Cardiac atrium fibroblast (primary cell): ENCODE results near the gene TRIM39. TPM values are rescaled to one million over a fixed set of nuclear protein-coding genes. Genes with fewer than 3 reads are reported as not detected.

Experiments
- total RNA-seq: library from RNA; depleted of rRNA; stranded (reverse); fragments of >200 nt; gene quantifications from 2 replicates; pipeline ENCODE4 v1.2.3, GENCODE V29; 2015

The TRIM39 gene
- total RNA-seq, result 6.2 and 7.2 TPM in 2 replicates

GRCh38 chr6:30326526-30327231, at the start of gene TRIM39:
TRIM39 (plus strand) TSS chr6:30326927; CDS start chr6:30329318, 2,391 bp downstream.

GRCh38 chr6:30344868-30345671, 18.3 kb downstream of the TRIM39 start, which contains the start of gene RPP21:
RPP21 (plus strand) TSS chr6:30345156; CDS start chr6:30345172, 16 bp downstream.

Other genes starting within 250 kb of the TRIM39 start
- gene TRIM31, start 213.8 kb upstream of the TRIM39 start, total RNA-seq, result not detected in 2 replicates
- not detected in 2 replicates for gene TRIM40, start 190.8 kb upstream of the TRIM39 start, total RNA-seq
- not detected in 2 replicates for gene TRIM10, start 165.7 kb upstream of the TRIM39 start, total RNA-seq
- not detected in 2 replicates for gene TRIM15, start 163.4 kb upstream of the TRIM39 start, total RNA-seq
- gene TRIM26, start 113.5 kb upstream of the TRIM39 start, total RNA-seq, result 25.8 and 34.8 TPM in 2 replicates
- gene RPP21, start 18.2 kb downstream of the TRIM39 start, total RNA-seq, result 23.7 and 34.8 TPM in 2 replicates
- 191 and 204 TPM in 2 replicates for gene HLA-E, start 162.6 kb downstream of the TRIM39 start, total RNA-seq
- 17.9 and 35.5 TPM in 2 replicates for gene GNL1, start 229.6 kb downstream of the TRIM39 start, total RNA-seq
- gene PRR3, start 230.4 kb downstream of the TRIM39 start, total RNA-seq, result 3.6 and 4.7 TPM in 2 replicates
- 29.2 and 32.1 TPM in 2 replicates for gene ABCF1, start 244.5 kb downstream of the TRIM39 start, total RNA-seq